T-cell (primary cell): Measurements from ENCODE around the gene SH3YL1. TPM values are rescaled to one million over a fixed set of nuclear protein-coding genes. Genes with fewer than 3 reads are reported as not detected.

Source experiments
- ATAC-seq, 4 experiments: fragments of 200-7000 bp in 3 of 4; fragments of 150-1000 bp in 1 of 4; cut with Tn5 transposase; replicated peaks in 1 of 4; 1 replicate in 3 of 4; 2 replicates in 1 of 4; pipeline ENCODE4 v1.10.0; 2021; ENCODE audit warnings: moderate library complexity in 3 of 4, mild to moderate bottlenecking in 2 of 4, moderate number of reproducible peaks in 1 of 4
- CTCF ChIA-PET, 2 donors: fragments of 300-600 bp; sonication (Branson Sonifier 250); formaldehyde crosslinking; loops; one replicate each; lab custom pipeline; 2022; ENCODE audit warnings: antibody characterized with exemption in 2 of 2; lab: Charles Lee
- POLR2A ChIA-PET, 2 donors: fragments of 300-600 bp; sonication (Branson Sonifier 250); formaldehyde crosslinking; loops; one replicate each; lab custom pipeline; 2022; ENCODE audit warnings: antibody characterized with exemption in 2 of 2; lab: Charles Lee
- DNase-seq, 35 experiments: peaks; one replicate each; pipeline versions ENCODE4 v3.0.0 to v3.0.0-alpha.2; 2013 to 2023
- H3K27ac ChIP-seq: one replicate; pipeline ENCODE4 v1.5.1; 2013; ENCODE audit warnings: low read length
- H3K27me3 ChIP-seq, 2 experiments: replicated peaks in 1 of 2; 1 replicate in 1 of 2; 2 replicates in 1 of 2; pipeline versions ENCODE4 v1.6.1 to v1.7.0; 2013; ENCODE audit warnings: low read length in 1 of 2, mixed read lengths in 1 of 2; ENCODE audit not compliant: control insufficient read depth in 2 of 2, insufficient read depth in 2 of 2; ENCODE audit errors: extremely low read depth in 1 of 2
- H3K36me3 ChIP-seq, 2 donors: 1 replicate in 1 of 2; 2 replicates in 1 of 2; pipeline versions ENCODE4 v1.6.1 to v1.7.0; 2013; ENCODE audit warnings: low read length in 1 of 2; ENCODE audit not compliant: control insufficient read depth in 2 of 2, insufficient read depth in 1 of 2; ENCODE audit errors: extremely low read depth in 1 of 2
- H3K4me1 ChIP-seq, 2 experiments: 1 replicate in 1 of 2; 2 replicates in 1 of 2; pipeline versions ENCODE4 v1.6.1 to v1.7.0; 2013; ENCODE audit warnings: low read length in 2 of 2, mixed read lengths in 1 of 2; ENCODE audit not compliant: insufficient read depth in 2 of 2, control insufficient read depth in 1 of 2; ENCODE audit errors: extremely low read depth in 1 of 2
- H3K4me3 ChIP-seq, 2 donors: 1 replicate in 1 of 2; 2 replicates in 1 of 2; pipeline versions ENCODE4 v1.5.1 to v1.7.0; 2013; ENCODE audit warnings: mild to moderate bottlenecking in 2 of 2, low read length in 1 of 2, moderate library complexity in 1 of 2; ENCODE audit not compliant: control insufficient read depth in 1 of 2; ENCODE audit errors: extremely low read depth in 1 of 2
- H3K9me3 ChIP-seq: 2 replicates; pipeline ENCODE4 v1.7.0; 2013
- H3K27ac Mint-ChIP-seq, 2 donors: one replicate each; pipeline ENCODE4 v1.8.0; 2020 to 2021; ENCODE audit warnings: mild to moderate bottlenecking in 2 of 2, mixed read lengths in 2 of 2
- H3K27me3 Mint-ChIP-seq, 2 donors: one replicate each; pipeline ENCODE4 v1.8.0; 2021 to 2022; ENCODE audit warnings: mixed read lengths in 2 of 2
- H3K36me3 Mint-ChIP-seq: one replicate; pipeline ENCODE4 v1.8.0; 2021; ENCODE audit warnings: mixed read lengths
- H3K4me1 Mint-ChIP-seq, 3 donors: one replicate each; pipeline ENCODE4 v1.8.0; 2020 to 2022; ENCODE audit warnings: mixed read lengths in 3 of 3, mild to moderate bottlenecking in 1 of 3
- H3K4me3 Mint-ChIP-seq, 3 donors: one replicate each; pipeline ENCODE4 v1.8.0; 2020 to 2022; ENCODE audit warnings: mild to moderate bottlenecking in 3 of 3, mixed read lengths in 3 of 3, moderate library complexity in 3 of 3
- H3K9me3 Mint-ChIP-seq, 3 donors: one replicate each; pipeline ENCODE4 v1.8.0; 2020 to 2022; ENCODE audit warnings: mixed read lengths in 3 of 3
- WGBS: methylation state at CpG from one replicate; pipeline ENCODE4 v1.1.5; 2013; ENCODE audit warnings: missing lambda C conversion rate; ENCODE audit not compliant: insufficient coverage; 5-methylcytosine and 5-hydroxymethylcytosine counted together
- total RNA-seq, 35 experiments: library from RNA in 6 of 35; stranded (reverse) in 6 of 35; fragments of 120-200 nt in 1 of 35; gene quantifications; one replicate each; pipeline versions ENCODE4 v1.2.1 to v1.2.4 and lab custom pipeline; 2013 to 2026

SH3YL1 gene
- total RNA-seq, 5 donors from 2014 or later (not counting 1 experiment from before 2014, with no cell fraction given): 54.8 to 71.4 (median 59.9) TPM

- Histone ChIP-seq H3K4me1 (peaks cover 0 to 4% of the 10 kb centered on the region in 2 experiments), H3K27me3 (no peaks in the 10 kb centered on the region), H3K4me3 (no peak overlapping the region), H3K27ac (no peak overlapping the region), H3K9me3 (no peaks in the 10 kb centered on the region), H3K36me3 (peaks cover 0 to 41% of the 10 kb centered on the region in 2 donors)
- Mint-ChIP-seq H3K4me3 (no peak overlapping the region), H3K9me3 (peaks cover 0 to 8% (median 0%) of the 10 kb centered on the region in 3 donors), H3K36me3 (peaks cover 48% of the 10 kb centered on the region), H3K27me3 (no peaks in the 10 kb centered on the region), H3K4me1 (peaks cover 6 to 7% (median 7%) of the 10 kb centered on the region in 3 donors), H3K27ac (no peak overlapping the region)
- 70% methylated on average over 2 of the region's 6 CpGs for WGBS
- POLR2A ChIA-PET: no interaction called here
- CTCF ChIA-PET: interaction anchor here (0.6 to 2.4 kb wide), 15 partner anchors 9 to 995 kb away, joined by 3 to 7 read pairs (median 4); no protein-coding TSS in a partner anchor
- ATAC-seq (peak in 2 of 4 experiments; percentile 52 to 57), DNase-seq (peak in 15 of 35 experiments; percentile 2 to 74 (median 21))
Measured at GRCh38 chr2:246489-247144, 17.2 kb downstream of the SH3YL1 start.

GRCh38 chr2:244547-244946 is 19.3 kb downstream of the SH3YL1 start:
- Histone ChIP-seq H3K9me3 (no peaks in the 10 kb centered on the region), H3K27me3 (no peaks in the 10 kb centered on the region), H3K4me1 (peaks cover 0 to 4% of the 10 kb centered on the region in 2 experiments), H3K4me3 (no peak overlapping the region), H3K36me3 (peaks cover 0 to 44% of the 10 kb centered on the region in 2 donors), H3K27ac (no peak overlapping the region)
- DNase-seq (no peak), ATAC-seq (no peak)
- ChIA-PET CTCF (no interaction called here), POLR2A (no interaction called here)
- peaks cover 61% of the 10 kb centered on the region for H3K36me3 Mint-ChIP-seq
- peaks cover 0 to 12% (median 0%) of the 10 kb centered on the region in 3 donors for H3K9me3 Mint-ChIP-seq
- peaks cover 6 to 7% (median 7%) of the 10 kb centered on the region in 3 donors for H3K4me1 Mint-ChIP-seq
- 79% methylated on average over 3 of the region's 7 CpGs for WGBS
- no peak overlapping the region for H3K27ac Mint-ChIP-seq
- H3K4me3 Mint-ChIP-seq: no peak overlapping the region
- no peaks in the 10 kb centered on the region for H3K27me3 Mint-ChIP-seq

- Mint-ChIP-seq H3K27ac (no peak overlapping the region), H3K27me3 (no peaks in the 10 kb centered on the region), H3K9me3 (peaks cover 0 to 12% (median 0%) of the 10 kb centered on the region in 3 donors), H3K4me3 (no peak overlapping the region), H3K4me1 (peaks cover 11 to 13% (median 11%) of the 10 kb centered on the region in 3 donors), H3K36me3 (peaks cover 63% of the 10 kb centered on the region)
- no peak overlapping the region for H3K4me3 ChIP-seq
- no peak for ATAC-seq
- H3K27me3 ChIP-seq: no peaks in the 10 kb centered on the region
- no peak overlapping the region for H3K27ac ChIP-seq
- peaks cover 0 to 31% of the 10 kb centered on the region in 2 donors for H3K36me3 ChIP-seq
- no peaks in the 10 kb centered on the region for H3K9me3 ChIP-seq
- ChIA-PET POLR2A (no interaction called here), CTCF (no interaction called here)
- DNase-seq: no peak
- WGBS: 96% methylated on average over 4 of the region's 5 CpGs
- H3K4me1 ChIP-seq: peaks cover 0 to 12% of the 10 kb centered on the region in 2 experiments
Measured at GRCh38 chr2:238869-239268, 25.0 kb downstream of the SH3YL1 start.

- Mint-ChIP-seq H3K9me3 (peaks cover 0 to 12% (median 0%) of the 10 kb centered on the region in 3 donors), H3K36me3 (peaks cover 62% of the 10 kb centered on the region)
- no peak overlapping the region for H3K27ac ChIP-seq
Measured at GRCh38 chr2:238431-238830, 25.4 kb downstream of the SH3YL1 start.

GRCh38 chr2:237878-238277 is 26.0 kb downstream of the SH3YL1 start:
- peaks cover 0 to 10% (median 0%) of the 10 kb centered on the region in 3 donors for H3K9me3 Mint-ChIP-seq
- Histone ChIP-seq H3K27me3 (no peaks in the 10 kb centered on the region), H3K27ac (no peak overlapping the region), H3K36me3 (peaks cover 0 to 21% of the 10 kb centered on the region in 2 donors), H3K4me1 (peaks cover 0 to 12% of the 10 kb centered on the region in 2 experiments), H3K9me3 (no peaks in the 10 kb centered on the region), H3K4me3 (no peak overlapping the region)
- POLR2A ChIA-PET: interaction anchor here (0.6 kb wide), 2 partner anchors 44 kb away, joined by 4 to 7 read pairs; no protein-coding TSS in a partner anchor
- H3K4me3 Mint-ChIP-seq: no peak overlapping the region
- WGBS: 34% methylated on average over 4 of the region's 6 CpGs
- H3K27me3 Mint-ChIP-seq: no peaks in the 10 kb centered on the region
- H3K27ac Mint-ChIP-seq: no peak overlapping the region
- CTCF ChIA-PET: interaction anchor here in 1 of 2 donors (0.7 kb wide), 1 partner anchor 415 kb away, joined by 4 read pairs; no protein-coding TSS in a partner anchor
- H3K36me3 Mint-ChIP-seq: peaks cover 62% of the 10 kb centered on the region
- peaks cover 11 to 13% (median 11%) of the 10 kb centered on the region in 3 donors for H3K4me1 Mint-ChIP-seq
- DNase-seq (peak in 4 of 35 experiments; percentile 9 to 20 (median 16)), ATAC-seq (no peak)

More at GRCh38 chr2:238431-238830, 25.4 kb downstream of the SH3YL1 start:
- 73% methylated on average over 1 of the region's 3 CpGs for WGBS
- no peak overlapping the region for H3K4me3 Mint-ChIP-seq
- H3K27ac Mint-ChIP-seq: no peak overlapping the region
- Histone ChIP-seq H3K27me3 (no peaks in the 10 kb centered on the region), H3K4me3 (no peak overlapping the region), H3K9me3 (no peaks in the 10 kb centered on the region), H3K4me1 (peaks cover 0 to 12% of the 10 kb centered on the region in 2 experiments), H3K36me3 (peaks cover 0 to 26% of the 10 kb centered on the region in 2 donors)
- ATAC-seq (no peak), DNase-seq (no peak)
- no peaks in the 10 kb centered on the region for H3K27me3 Mint-ChIP-seq
- peaks cover 11 to 13% (median 11%) of the 10 kb centered on the region in 3 donors for H3K4me1 Mint-ChIP-seq
- POLR2A ChIA-PET: interaction anchor here in 1 of 2 donors (0.6 kb wide), 1 partner anchor 45 kb away, joined by 7 read pairs; no protein-coding TSS in a partner anchor
- CTCF ChIA-PET: interaction anchor here in 1 of 2 donors (0.7 kb wide), 1 partner anchor 415 kb away, joined by 4 read pairs; no protein-coding TSS in a partner anchor

GRCh38 chr2:236993-237539 is 26.8 kb downstream of the SH3YL1 start:
- no peak overlapping the region for H3K27ac Mint-ChIP-seq
- no peak for DNase-seq
- Histone ChIP-seq H3K4me1 (peaks cover 0 to 12% of the 10 kb centered on the region in 2 experiments), H3K36me3 (peaks cover 0 to 20% of the 10 kb centered on the region in 2 donors), H3K9me3 (no peaks in the 10 kb centered on the region), H3K27ac (no peak overlapping the region), H3K4me3 (no peak overlapping the region), H3K27me3 (no peaks in the 10 kb centered on the region)
- H3K9me3 Mint-ChIP-seq: peaks cover 0 to 5% (median 0%) of the 10 kb centered on the region in 3 donors
- H3K4me1 Mint-ChIP-seq: peaks cover 11 to 13% (median 11%) of the 10 kb centered on the region in 3 donors
- CTCF ChIA-PET: interaction anchor here in 1 of 2 donors (1.2 kb wide), 1 partner anchor 9 kb away, joined by 7 read pairs; no protein-coding TSS in a partner anchor
- H3K36me3 Mint-ChIP-seq: peaks cover 58% of the 10 kb centered on the region
- no peak overlapping the region for H3K4me3 Mint-ChIP-seq
- POLR2A ChIA-PET: no interaction called here
- H3K27me3 Mint-ChIP-seq: no peaks in the 10 kb centered on the region
- ATAC-seq: no peak
- WGBS: 94% methylated on average over 2 of the region's 6 CpGs
